G401.6 (cell line): ENCODE results near the gene OR4D11.
A peak's percentile ranks its signal among the peaks of the same experiment; 100 is the strongest.

ENCODE experiments used
- FAIRE-seq: peaks from 2 replicates; lab custom pipeline; 2012; peaks lifted over from hg19 to GRCh38; lab: Jason Lieb, UNC

Gene OR4D11

DNA sequence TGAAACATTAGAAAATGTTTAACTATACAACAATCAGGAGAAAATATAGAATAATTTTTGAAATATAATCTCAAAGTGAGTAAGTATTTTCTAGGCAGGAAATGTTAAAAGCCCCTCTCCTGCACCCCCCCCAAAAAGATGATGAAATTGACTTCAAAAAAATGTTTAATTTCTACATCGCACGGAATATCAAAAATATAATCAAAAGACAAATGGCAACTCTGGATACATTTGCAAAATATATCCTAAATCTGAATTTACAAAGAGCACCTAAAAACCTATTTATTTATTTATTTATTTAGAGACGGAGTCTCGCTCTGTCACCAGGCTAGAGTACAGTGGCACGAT is 44.9 kb downstream of the OR4D11 start:
- no peak for FAIRE-seq

DNA sequence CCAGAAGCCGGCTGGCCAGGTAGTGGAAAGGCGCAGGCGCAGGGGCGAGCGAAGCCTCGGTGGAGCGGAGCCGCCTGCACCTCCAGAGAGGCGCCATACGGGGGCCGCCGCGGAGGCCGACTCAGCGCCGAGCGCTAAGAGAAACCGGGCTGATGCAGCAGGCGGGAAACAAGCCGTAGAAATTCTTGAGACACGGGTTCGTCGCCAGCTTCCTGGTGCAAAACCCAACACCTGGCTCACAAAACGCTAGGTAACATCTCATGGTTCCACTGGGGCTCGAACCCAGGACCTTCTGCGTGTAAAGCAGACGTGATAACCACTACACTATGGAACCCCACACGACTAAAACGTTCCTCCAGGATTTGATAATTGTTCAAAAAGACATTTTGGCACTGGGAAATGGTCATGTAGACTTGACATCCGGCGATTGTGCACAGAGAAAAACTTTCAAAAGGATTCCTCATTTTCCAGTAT is 47.0 kb downstream of the OR4D11 start:
- peak; percentile 91 for FAIRE-seq

DNA sequence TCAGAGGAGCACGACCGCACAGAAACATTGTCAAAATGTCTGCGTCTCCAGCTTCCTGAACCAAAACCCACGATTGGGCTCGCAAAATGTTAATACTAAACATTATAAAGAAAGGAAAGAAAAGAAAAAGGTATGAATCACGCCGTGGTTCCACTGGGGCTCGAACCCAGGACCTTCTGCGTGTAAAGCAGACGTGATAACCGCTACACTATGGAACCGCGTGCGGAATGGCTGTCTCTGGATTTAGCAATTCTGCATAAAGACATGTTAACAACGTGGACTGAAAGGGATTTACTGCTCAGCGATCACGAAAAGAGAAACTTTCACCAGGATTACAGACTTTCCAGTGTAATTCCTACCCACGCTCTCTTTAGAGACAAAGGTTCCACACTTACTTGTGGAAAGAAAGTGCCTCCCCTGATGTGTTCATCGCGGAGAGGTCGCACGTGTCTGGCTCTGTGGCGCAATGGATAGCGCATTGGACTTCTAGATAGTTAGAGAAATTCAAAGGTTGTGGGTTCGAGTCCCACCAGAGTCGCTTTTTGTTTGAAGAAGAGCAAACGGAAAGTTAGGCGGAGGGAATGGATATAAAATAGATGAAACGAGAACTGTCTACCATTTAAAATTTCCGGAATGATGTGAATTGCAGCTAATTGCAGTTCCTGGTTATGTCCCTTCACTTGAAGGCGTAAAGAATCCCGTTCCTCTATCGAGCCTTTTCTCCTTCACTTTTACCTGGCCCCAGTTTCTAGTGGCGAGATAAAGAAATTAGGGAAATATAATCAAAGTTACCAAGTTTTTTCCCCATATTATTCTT is 47.7 kb downstream of the OR4D11 start:
- peak; percentile 88 for FAIRE-seq

DNA sequence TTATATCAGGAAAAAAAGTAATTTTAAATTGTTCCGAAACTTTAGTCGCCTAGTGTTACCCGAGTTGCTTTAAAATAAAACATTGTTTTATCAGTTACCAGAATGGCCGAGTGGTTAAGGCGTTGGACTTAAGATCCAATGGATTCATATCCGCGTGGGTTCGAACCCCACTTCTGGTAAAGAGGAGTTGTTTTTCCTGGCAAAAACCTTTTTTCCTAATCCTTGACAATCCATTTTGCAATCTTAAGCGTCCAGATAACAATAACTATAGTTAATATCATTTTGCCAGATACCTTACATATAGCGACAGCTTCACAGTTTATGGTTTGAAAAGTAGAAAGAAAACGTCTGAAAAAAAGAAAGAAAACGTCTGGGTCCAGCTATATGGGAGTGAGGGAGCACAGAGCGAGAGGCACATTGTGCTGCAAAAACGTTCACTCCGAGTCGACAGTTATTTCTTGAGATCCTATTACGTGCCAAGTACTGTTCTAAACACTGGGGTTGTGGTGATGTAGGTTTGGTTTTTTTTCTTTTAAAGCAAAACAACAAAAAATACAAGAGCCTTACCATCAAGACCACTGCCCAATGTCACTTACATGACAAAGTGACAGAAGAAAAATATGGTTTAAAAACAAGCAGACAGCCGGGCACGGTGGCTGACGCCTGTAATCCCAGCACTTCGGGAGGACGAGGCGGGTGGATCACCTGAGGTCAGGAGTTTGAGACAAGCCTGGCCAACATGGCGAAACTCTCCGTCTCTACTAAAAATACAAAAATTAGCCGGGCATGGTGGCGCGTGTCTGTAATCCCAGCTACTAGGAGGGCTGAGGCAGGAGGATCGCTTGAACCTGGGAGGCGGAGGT is 48.5 kb downstream of the OR4D11 start:
- FAIRE-seq = no peak

DNA sequence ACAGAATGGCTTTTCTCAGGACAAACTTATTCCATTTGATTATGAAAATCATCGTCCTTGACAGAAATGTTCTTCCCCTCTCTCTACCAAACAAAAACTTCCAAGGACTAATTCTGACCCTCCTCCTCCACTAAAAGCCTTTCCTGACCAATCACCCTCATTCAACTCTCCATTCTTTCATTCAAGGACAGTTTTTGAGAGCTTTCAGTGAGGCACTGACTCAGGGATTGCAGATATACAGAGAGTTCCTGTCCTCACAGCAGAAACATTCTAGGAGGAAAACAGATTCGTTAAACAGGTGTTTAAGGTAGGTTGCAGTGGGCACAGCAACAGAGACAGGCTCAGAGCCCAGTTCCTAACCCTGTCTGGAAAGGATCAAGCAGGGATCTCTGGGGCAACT is 49.5 kb downstream of the OR4D11 start:
- FAIRE-seq = no peak

DNA sequence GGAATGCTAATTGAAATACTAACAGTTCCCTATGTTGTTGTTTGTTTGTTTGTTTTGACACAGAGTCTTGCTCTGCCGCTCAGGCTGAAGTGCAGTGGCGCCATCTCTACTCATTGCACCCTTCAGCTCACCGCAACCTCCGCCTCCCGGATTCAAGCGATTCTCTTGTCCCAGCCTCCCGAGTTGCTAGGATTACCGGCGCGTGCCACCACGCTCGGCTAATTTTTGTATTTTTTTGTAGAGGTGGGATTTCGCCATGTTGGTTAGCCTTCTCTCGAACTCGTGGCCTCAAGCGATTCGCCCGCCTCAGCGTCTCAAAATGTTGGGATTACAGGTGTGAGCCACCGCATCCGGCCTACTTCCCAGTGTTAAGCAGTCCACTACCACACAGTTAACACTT is 49.9 kb downstream of the OR4D11 start:
- no peak for FAIRE-seq
